WTC11 (cell line): ENCODE data around the gene SLC44A1. TPM values are rescaled to one million over a fixed set of nuclear protein-coding genes. Genes with fewer than 3 reads are reported as not detected.
A peak's percentile ranks its signal among the peaks of the same experiment; 100 is the strongest.

Source experiments
- ARID4B ChIP-seq: sonication (generic); formaldehyde crosslinking; IDR thresholded peaks from 2 replicates; pipeline ENCODE4 v1.8.0; 2023; ENCODE audit warnings: missing genetic modification reagents, mild to moderate bottlenecking, borderline replicate concordance
- ATF2 ChIP-seq: sonication (generic); formaldehyde crosslinking; IDR thresholded peaks from 2 replicates; pipeline ENCODE4 v1.8.1; 2022; ENCODE audit warnings: low read depth, missing genetic modification reagents, borderline replicate concordance
- ATF3 ChIP-seq: sonication (generic); formaldehyde crosslinking; conservative IDR thresholded peaks from 2 replicates; pipeline ENCODE4 v1.8.1; 2022; ENCODE audit warnings: mild to moderate bottlenecking, missing genetic modification reagents
- CREM ChIP-seq: sonication (generic); formaldehyde crosslinking; IDR thresholded peaks from 2 replicates; pipeline ENCODE4 v1.8.1; 2022; ENCODE audit warnings: mild to moderate bottlenecking, missing genetic modification reagents, moderate library complexity
- ETV6 ChIP-seq: sonication (generic); formaldehyde crosslinking; IDR thresholded peaks from 2 replicates; pipeline ENCODE4 v1.8.1; 2022; ENCODE audit warnings: mild to moderate bottlenecking, missing genetic modification reagents
- FOXP1 ChIP-seq: sonication (generic); formaldehyde crosslinking; IDR thresholded peaks from 2 replicates; pipeline ENCODE4 v1.8.0; 2022; ENCODE audit warnings: missing genetic modification reagents, mild to moderate bottlenecking, moderate library complexity, borderline replicate concordance
- FOXP4 ChIP-seq: sonication (generic); formaldehyde crosslinking; IDR thresholded peaks from 2 replicates; pipeline ENCODE4 v1.8.0; 2022; ENCODE audit warnings: mild to moderate bottlenecking, missing genetic modification reagents
- GABPB1 ChIP-seq: sonication (generic); formaldehyde crosslinking; IDR thresholded peaks from 2 replicates; pipeline ENCODE4 v1.8.1; 2023; ENCODE audit warnings: mild to moderate bottlenecking, missing genetic modification reagents
- GRHL2 ChIP-seq: fragments of 250-450 bp; sonication (Bioruptor Pico); IDR thresholded peaks from 2 replicates; pipeline ENCODE4 v1.8.0; 2022; ENCODE audit warnings: mild to moderate bottlenecking, moderate library complexity; ENCODE audit not compliant: insufficient replicate concordance, severe bottlenecking
- GTF2I ChIP-seq: fragments of 250-450 bp; sonication (Bioruptor Pico); conservative IDR thresholded peaks from 2 replicates; pipeline ENCODE4 v1.4.0; 2021; ENCODE audit warnings: mild to moderate bottlenecking
- HMGXB4 ChIP-seq: sonication (generic); formaldehyde crosslinking; IDR thresholded peaks from 2 replicates; pipeline ENCODE4 v1.8.1; 2023; ENCODE audit warnings: mild to moderate bottlenecking, moderate library complexity, missing genetic modification reagents
- KAT7 ChIP-seq: sonication (generic); formaldehyde crosslinking; IDR thresholded peaks from 2 replicates; pipeline ENCODE4 v1.8.1; 2023; ENCODE audit warnings: missing genetic modification reagents, mild to moderate bottlenecking, borderline replicate concordance
- MXD4 ChIP-seq: fragments of 250-450 bp; sonication (Bioruptor Pico); IDR thresholded peaks from 2 replicates; pipeline ENCODE4 v1.8.0; 2021; ENCODE audit warnings: mild to moderate bottlenecking, moderate library complexity, borderline replicate concordance
- RORB ChIP-seq: fragments of 250-450 bp; sonication (Bioruptor Pico); IDR thresholded peaks from 2 replicates; pipeline ENCODE4 v1.9.0; 2021; ENCODE audit warnings: mild to moderate bottlenecking
- SP1 ChIP-seq: sonication (generic); formaldehyde crosslinking; conservative IDR thresholded peaks from 2 replicates; pipeline ENCODE4 v1.8.1; 2022; ENCODE audit warnings: missing genetic modification reagents
- STAT6 ChIP-seq: sonication (generic); formaldehyde crosslinking; conservative IDR thresholded peaks from 2 replicates; pipeline ENCODE4 v1.8.1; 2023; ENCODE audit warnings: mild to moderate bottlenecking, low read depth, missing genetic modification reagents, moderate library complexity
- USF2 ChIP-seq: sonication (generic); formaldehyde crosslinking; IDR thresholded peaks from 2 replicates; pipeline ENCODE4 v1.8.1; 2023; ENCODE audit warnings: mild to moderate bottlenecking, missing genetic modification reagents, moderate library complexity
- ZBTB21 ChIP-seq: sonication (generic); formaldehyde crosslinking; IDR thresholded peaks from 2 replicates; pipeline ENCODE4 v1.8.1; 2023; ENCODE audit warnings: mild to moderate bottlenecking, missing genetic modification reagents, borderline replicate concordance
- ZBTB43 ChIP-seq: sonication (generic); formaldehyde crosslinking; IDR thresholded peaks from 2 replicates; pipeline ENCODE4 v1.8.1; 2023; ENCODE audit warnings: mild to moderate bottlenecking, missing genetic modification reagents
- ZMAT4 ChIP-seq: fragments of 250-450 bp; sonication (Bioruptor Pico); IDR thresholded peaks from 2 replicates; pipeline ENCODE4 v1.9.0; 2021; ENCODE audit warnings: mild to moderate bottlenecking
- total RNA-seq: library from RNA; stranded (reverse); gene quantifications from 3 replicates; pipeline ENCODE4 v1.2.3, GENCODE V29; 2021

The SLC44A1 gene
- total RNA-seq, 1 experiment from 2014 or later = 48.9 TPM

- TF ChIP-seq SP1 (CRISPR knock-in tag) = peak; percentile 70
- TF ChIP-seq ZBTB21 (CRISPR knock-in tag) = no peak
- TF ChIP-seq HMGXB4 = peak; percentile 82
- TF ChIP-seq ETV6 (CRISPR knock-in tag) = peak; percentile 58
- TF ChIP-seq GTF2I (CRISPR knock-in tag) = no peak
- no peak for TF ChIP-seq STAT6 (CRISPR knock-in tag)
- 0 out of 2 replicates have a peak, but pooled peaks have one; percentile 28 for TF ChIP-seq USF2 (CRISPR knock-in tag)
- TF ChIP-seq GABPB1 (CRISPR knock-in tag) = no peak; the same call in 1 of the 2 replicates
- TF ChIP-seq ATF3 (CRISPR knock-in tag) = no peak
- peak; percentile 75 for TF ChIP-seq ARID4B (CRISPR knock-in tag)
- no peak for TF ChIP-seq ZMAT4 (CRISPR knock-in tag)
- TF ChIP-seq MXD4 (CRISPR knock-in tag) = no peak
- TF ChIP-seq ZBTB43 (CRISPR knock-in tag) = 0 out of 2 replicates have a peak, but pooled peaks have one; percentile 7
- TF ChIP-seq GRHL2 (CRISPR knock-in tag) = no peak
- peak; percentile 60 for TF ChIP-seq FOXP1 (CRISPR knock-in tag)
- peak; percentile 59; the same call in 1 of the 2 replicates for TF ChIP-seq FOXP4
- no peak for TF ChIP-seq ATF2
- no peak for TF ChIP-seq CREM (CRISPR knock-in tag)
- no peak for TF ChIP-seq RORB (CRISPR knock-in tag)
- TF ChIP-seq KAT7 (CRISPR knock-in tag) = peak; percentile 66; the same call in 1 of the 2 replicates
Observed at GRCh38 chr9:105447814-105448812, 203.7 kb downstream of the SLC44A1 start, which contains the start of gene FSD1L (continued).
